GM23338 (cell line): Measurements from ENCODE around the gene NOVA2. TPM values are rescaled to one million over a fixed set of nuclear protein-coding genes. Genes with fewer than 3 reads are reported as not detected.
"Not testable (repeated sequence)": the region's sequence is repeated elsewhere in the genome, so short reads cannot be mapped to it uniquely, and the experiment has no call there.

Experiments
- ATAC-seq: fragments of 200-7000 bp; cut with Tn5 transposase; 3 replicates; pipeline ENCODE4 v1.9.1; 2020
- DNase-seq: peaks from one replicate; pipeline ENCODE4 v3.0.0-alpha.2; 2015; ENCODE audit warnings: low spot score
- H2AFZ ChIP-seq: fragments of 200-600 bp; sonication (generic); 2 replicates; pipeline ENCODE4 v1.8.0; 2016; ENCODE audit warnings: antibody characterized with exemption, mild to moderate bottlenecking, moderate library complexity
- H3F3A ChIP-seq: fragments of 200-600 bp; sonication (generic); replicated peaks from 2 replicates; pipeline ENCODE4 v1.8.0; 2017; ENCODE audit warnings: antibody characterized with exemption, mixed run types, low read depth
- H3K27ac ChIP-seq: fragments of 200-600 bp; sonication (generic); 2 replicates; pipeline ENCODE4 v1.6.1; 2016; ENCODE audit warnings: low read depth
- H3K27me3 ChIP-seq: fragments of 200-600 bp; sonication (generic); 2 replicates; pipeline ENCODE4 v1.8.0; 2016; ENCODE audit warnings: mild to moderate bottlenecking, mixed run types, moderate library complexity; ENCODE audit not compliant: insufficient read depth
- H3K36me3 ChIP-seq: fragments of 200-600 bp; sonication (generic); 2 replicates; pipeline ENCODE4 v1.8.0; 2016; ENCODE audit warnings: mild to moderate bottlenecking; ENCODE audit not compliant: insufficient read depth
- H3K4me1 ChIP-seq: fragments of 200-600 bp; sonication (generic); 2 replicates; pipeline ENCODE4 v1.8.0; 2016; ENCODE audit warnings: mild to moderate bottlenecking, moderate library complexity; ENCODE audit not compliant: insufficient read depth
- H3K4me2 ChIP-seq: fragments of 200-600 bp; sonication (generic); 2 replicates; pipeline ENCODE4 v1.7.1; 2017; ENCODE audit warnings: mixed run types
- H3K4me3 ChIP-seq: fragments of 200-600 bp; sonication (generic); 2 replicates; pipeline ENCODE4 v1.6.1; 2016; ENCODE audit warnings: mixed run types
- H3K79me2 ChIP-seq: fragments of 200-600 bp; sonication (generic); replicated peaks from 2 replicates; pipeline ENCODE4 v1.8.0; 2017; ENCODE audit warnings: mild to moderate bottlenecking; ENCODE audit not compliant: insufficient read depth
- H3K9me2 ChIP-seq: fragments of 200-600 bp; sonication (generic); 2 replicates; pipeline ENCODE4 v1.8.0; 2017; ENCODE audit not compliant: insufficient read depth
- H4K20me1 ChIP-seq: fragments of 200-600 bp; sonication (generic); replicated peaks from 2 replicates; pipeline ENCODE4 v1.8.0; 2017; ENCODE audit warnings: mild to moderate bottlenecking; ENCODE audit not compliant: insufficient read depth
- H3K27ac Mint-ChIP-seq: 2 replicates; pipeline ENCODE4 v1.8.0; 2020; ENCODE audit warnings: inconsistent platforms, mild to moderate bottlenecking, moderate library complexity, mixed read lengths
- H3K27me3 Mint-ChIP-seq: 3 replicates; pipeline ENCODE4 v1.8.0; 2022; ENCODE audit warnings: low read depth, mild to moderate bottlenecking, moderate library complexity, mixed read lengths, inconsistent platforms; ENCODE audit not compliant: insufficient read depth, poor library complexity
- H3K36me3 Mint-ChIP-seq: 3 replicates; pipeline ENCODE4 v1.8.0; 2021; ENCODE audit warnings: low read depth, mild to moderate bottlenecking, inconsistent platforms, moderate library complexity, mixed read lengths
- H3K4me1 Mint-ChIP-seq: 3 replicates; pipeline ENCODE4 v1.8.0; 2020; ENCODE audit warnings: mild to moderate bottlenecking, inconsistent platforms, mixed read lengths
- H3K4me3 Mint-ChIP-seq: 3 replicates; pipeline ENCODE4 v1.8.0; 2021; ENCODE audit warnings: moderate library complexity, mild to moderate bottlenecking, inconsistent platforms, mixed read lengths
- H3K9me3 Mint-ChIP-seq: 3 replicates; pipeline ENCODE4 v1.8.0; 2020; ENCODE audit warnings: moderate library complexity, mild to moderate bottlenecking, inconsistent platforms, mixed read lengths
- CREB1 ChIP-seq: fragments of 250-450 bp; sonication (Bioruptor Pico); IDR thresholded peaks from 2 replicates; pipeline ENCODE4 v1.5.0; 2020; ENCODE audit warnings: low read depth, mild to moderate bottlenecking, moderate library complexity
- EZH2phosphoT487 ChIP-seq: fragments of 200-600 bp; sonication (generic); IDR thresholded peaks from one replicate; pipeline ENCODE4 v1.8.1; 2018; ENCODE audit warnings: antibody characterized with exemption; ENCODE audit not compliant: unreplicated experiment
- JUNB ChIP-seq: IDR thresholded peaks from one replicate; pipeline ENCODE4 v1.6.1; 2016; ENCODE audit warnings: antibody characterized with exemption; ENCODE audit not compliant: unreplicated experiment
- POLR2AphosphoS5 ChIP-seq: IDR thresholded peaks from 2 replicates; pipeline ENCODE4 v1.6.1; 2016; ENCODE audit warnings: antibody characterized with exemption, low read depth
- STAT1 ChIP-seq: IDR thresholded peaks from one replicate; pipeline ENCODE4 v1.6.1; 2016; ENCODE audit warnings: antibody characterized with exemption; ENCODE audit not compliant: unreplicated experiment
- ZNF462 ChIP-seq: fragments of 250-450 bp; sonication (Bioruptor Pico); IDR thresholded peaks from 2 replicates; pipeline ENCODE4 v1.5.0; 2020; ENCODE audit warnings: mild to moderate bottlenecking, moderate library complexity
- polyA plus RNA-seq: library from polyadenylated mRNA; unstranded; fragments of >200 nt; fragmentation: Nextera tagmentation; extraction: Ambion mirVana; gene quantifications from 2 replicates; pipeline ENCODE4 v1.2.1, GENCODE V29; 2016
- total RNA-seq: library from RNA; depleted of rRNA; stranded (reverse); fragments of >200 nt; shearing (Covaris generic); gene quantifications from 2 replicates; pipeline ENCODE4 v1.2.3, GENCODE V29; 2014

NOVA2 gene
- total and polyA plus RNA-seq, 2 experiments from 2014 or later = 5.1 to 13.7 TPM

GRCh38 chr19:45897261-45897812, 76.3 kb downstream of the NOVA2 start:
- H3K4me1 Mint-ChIP-seq = peaks cover 11% of the 10 kb centered on the region
- peaks cover 29% of the 10 kb centered on the region for H3K36me3 Mint-ChIP-seq
- peaks cover 10% of the 10 kb centered on the region; the same call in 1 of the 2 replicates for H3K4me1 ChIP-seq
- no peaks in the 10 kb centered on the region; the same call in none of the 2 replicates for H4K20me1 ChIP-seq
- ATAC-seq (no peak), DNase-seq (no peak)
- no peak for TF ChIP-seq EZH2phosphoT487
- no peak for TF ChIP-seq JUNB
- no peak for TF ChIP-seq POLR2AphosphoS5
- TF ChIP-seq STAT1 = no peak
- TF ChIP-seq ZNF462 = no peak
- TF ChIP-seq CREB1 (CRISPR knock-in tag) = no peak
- H2AFZ ChIP-seq = no peak overlapping the region
- peaks cover 23% of the 10 kb centered on the region for H3K27me3 ChIP-seq
- no peaks in the 10 kb centered on the region for H3K9me2 ChIP-seq
- peaks cover 22% of the 10 kb centered on the region for H3K27me3 Mint-ChIP-seq
- H3K4me3 Mint-ChIP-seq = no peak overlapping the region
- H3K79me2 ChIP-seq = no peaks in the 10 kb centered on the region
- H3K36me3 ChIP-seq = no peaks in the 10 kb centered on the region
- H3K4me3 ChIP-seq = no peak overlapping the region
- no peaks in the 10 kb centered on the region; the same call in 2 of the 3 replicates for H3K9me3 Mint-ChIP-seq
- no peak overlapping the region for H3K4me2 ChIP-seq
- H3K27ac Mint-ChIP-seq = no peak overlapping the region
- H3F3A ChIP-seq = peaks cover 12% of the 10 kb centered on the region; the same call in 1 of the 2 replicates
- no peak overlapping the region for H3K27ac ChIP-seq

GRCh38 chr19:45895983-45896599, 77.6 kb downstream of the NOVA2 start:
- not testable (repeated sequence) for H3K4me3 Mint-ChIP-seq, H3K4me1 ChIP-seq, H3K36me3 ChIP-seq, H3K79me2 ChIP-seq, H4K20me1 ChIP-seq, H3K4me3 ChIP-seq, H3K27ac ChIP-seq, H3K27ac Mint-ChIP-seq, H3K9me2 ChIP-seq, ATAC-seq, H3K4me2 ChIP-seq, DNase-seq, H3K9me3 Mint-ChIP-seq, H2AFZ ChIP-seq
- Histone ChIP-seq H3K27me3 (peaks cover 14% of the 10 kb centered on the region), H3F3A (peaks cover 12% of the 10 kb centered on the region; the same call in 1 of the 2 replicates)
- peaks cover 15% of the 10 kb centered on the region for H3K27me3 Mint-ChIP-seq
- H3K36me3 Mint-ChIP-seq = peaks cover 29% of the 10 kb centered on the region
- peaks cover 11% of the 10 kb centered on the region for H3K4me1 Mint-ChIP-seq
